H1 (cell line): ENCODE measurements around the gene ARHGAP42. TPM values are rescaled to one million over a fixed set of nuclear protein-coding genes. Genes with fewer than 3 reads are reported as not detected.

ENCODE experiments used
- polyA plus RNA-seq, 7 experiments: library from polyadenylated mRNA; depleted of rRNA in 3 of 7; stranded (reverse) in 5 of 7; unstranded in 2 of 7; fragments of >200 nt in 5 of 7; fragments of 200-250 nt in 2 of 7; gene quantifications; 1 replicate in 5 of 7; 2 replicates in 1 of 7; 4 replicates in 1 of 7; pipeline versions ENCODE4 v1.2.1 to v1.2.3, GENCODE V29; 2011 to 2013; ENCODE audit warnings: missing spikeins in 2 of 7, mixed read lengths in 2 of 7
- total RNA-seq: library from RNA; stranded (reverse); fragmentation: NEBNext Ultra II Directional; extraction: Animal tissue kit (Norgen Biotek cat#: 25700); gene quantifications from 2 replicates; pipeline ENCODE4 v1.2.1, GENCODE V29; 2021
- TF ChIP-seq, protein P1 (sequence below): fragments of 300-600 bp; sonication (generic); IDR thresholded peaks from 2 replicates; pipeline ENCODE4 v1.7.1; 2012; ENCODE audit warnings: low read length, moderate library complexity, mild to moderate bottlenecking, inconsistent platforms; ENCODE audit not compliant: insufficient replicate concordance

ARHGAP42 gene
- total and polyA plus RNA-seq, 2 of the 8 experiments (the other 6 are each of a cell fraction or from before 2014, with no cell fraction given): 22.2 to 33.5 TPM

GRCh38 chr11:100929377-100929776 is 242.3 kb downstream of the ARHGAP42 start (continued):
- TF ChIP-seq, protein P1, sequence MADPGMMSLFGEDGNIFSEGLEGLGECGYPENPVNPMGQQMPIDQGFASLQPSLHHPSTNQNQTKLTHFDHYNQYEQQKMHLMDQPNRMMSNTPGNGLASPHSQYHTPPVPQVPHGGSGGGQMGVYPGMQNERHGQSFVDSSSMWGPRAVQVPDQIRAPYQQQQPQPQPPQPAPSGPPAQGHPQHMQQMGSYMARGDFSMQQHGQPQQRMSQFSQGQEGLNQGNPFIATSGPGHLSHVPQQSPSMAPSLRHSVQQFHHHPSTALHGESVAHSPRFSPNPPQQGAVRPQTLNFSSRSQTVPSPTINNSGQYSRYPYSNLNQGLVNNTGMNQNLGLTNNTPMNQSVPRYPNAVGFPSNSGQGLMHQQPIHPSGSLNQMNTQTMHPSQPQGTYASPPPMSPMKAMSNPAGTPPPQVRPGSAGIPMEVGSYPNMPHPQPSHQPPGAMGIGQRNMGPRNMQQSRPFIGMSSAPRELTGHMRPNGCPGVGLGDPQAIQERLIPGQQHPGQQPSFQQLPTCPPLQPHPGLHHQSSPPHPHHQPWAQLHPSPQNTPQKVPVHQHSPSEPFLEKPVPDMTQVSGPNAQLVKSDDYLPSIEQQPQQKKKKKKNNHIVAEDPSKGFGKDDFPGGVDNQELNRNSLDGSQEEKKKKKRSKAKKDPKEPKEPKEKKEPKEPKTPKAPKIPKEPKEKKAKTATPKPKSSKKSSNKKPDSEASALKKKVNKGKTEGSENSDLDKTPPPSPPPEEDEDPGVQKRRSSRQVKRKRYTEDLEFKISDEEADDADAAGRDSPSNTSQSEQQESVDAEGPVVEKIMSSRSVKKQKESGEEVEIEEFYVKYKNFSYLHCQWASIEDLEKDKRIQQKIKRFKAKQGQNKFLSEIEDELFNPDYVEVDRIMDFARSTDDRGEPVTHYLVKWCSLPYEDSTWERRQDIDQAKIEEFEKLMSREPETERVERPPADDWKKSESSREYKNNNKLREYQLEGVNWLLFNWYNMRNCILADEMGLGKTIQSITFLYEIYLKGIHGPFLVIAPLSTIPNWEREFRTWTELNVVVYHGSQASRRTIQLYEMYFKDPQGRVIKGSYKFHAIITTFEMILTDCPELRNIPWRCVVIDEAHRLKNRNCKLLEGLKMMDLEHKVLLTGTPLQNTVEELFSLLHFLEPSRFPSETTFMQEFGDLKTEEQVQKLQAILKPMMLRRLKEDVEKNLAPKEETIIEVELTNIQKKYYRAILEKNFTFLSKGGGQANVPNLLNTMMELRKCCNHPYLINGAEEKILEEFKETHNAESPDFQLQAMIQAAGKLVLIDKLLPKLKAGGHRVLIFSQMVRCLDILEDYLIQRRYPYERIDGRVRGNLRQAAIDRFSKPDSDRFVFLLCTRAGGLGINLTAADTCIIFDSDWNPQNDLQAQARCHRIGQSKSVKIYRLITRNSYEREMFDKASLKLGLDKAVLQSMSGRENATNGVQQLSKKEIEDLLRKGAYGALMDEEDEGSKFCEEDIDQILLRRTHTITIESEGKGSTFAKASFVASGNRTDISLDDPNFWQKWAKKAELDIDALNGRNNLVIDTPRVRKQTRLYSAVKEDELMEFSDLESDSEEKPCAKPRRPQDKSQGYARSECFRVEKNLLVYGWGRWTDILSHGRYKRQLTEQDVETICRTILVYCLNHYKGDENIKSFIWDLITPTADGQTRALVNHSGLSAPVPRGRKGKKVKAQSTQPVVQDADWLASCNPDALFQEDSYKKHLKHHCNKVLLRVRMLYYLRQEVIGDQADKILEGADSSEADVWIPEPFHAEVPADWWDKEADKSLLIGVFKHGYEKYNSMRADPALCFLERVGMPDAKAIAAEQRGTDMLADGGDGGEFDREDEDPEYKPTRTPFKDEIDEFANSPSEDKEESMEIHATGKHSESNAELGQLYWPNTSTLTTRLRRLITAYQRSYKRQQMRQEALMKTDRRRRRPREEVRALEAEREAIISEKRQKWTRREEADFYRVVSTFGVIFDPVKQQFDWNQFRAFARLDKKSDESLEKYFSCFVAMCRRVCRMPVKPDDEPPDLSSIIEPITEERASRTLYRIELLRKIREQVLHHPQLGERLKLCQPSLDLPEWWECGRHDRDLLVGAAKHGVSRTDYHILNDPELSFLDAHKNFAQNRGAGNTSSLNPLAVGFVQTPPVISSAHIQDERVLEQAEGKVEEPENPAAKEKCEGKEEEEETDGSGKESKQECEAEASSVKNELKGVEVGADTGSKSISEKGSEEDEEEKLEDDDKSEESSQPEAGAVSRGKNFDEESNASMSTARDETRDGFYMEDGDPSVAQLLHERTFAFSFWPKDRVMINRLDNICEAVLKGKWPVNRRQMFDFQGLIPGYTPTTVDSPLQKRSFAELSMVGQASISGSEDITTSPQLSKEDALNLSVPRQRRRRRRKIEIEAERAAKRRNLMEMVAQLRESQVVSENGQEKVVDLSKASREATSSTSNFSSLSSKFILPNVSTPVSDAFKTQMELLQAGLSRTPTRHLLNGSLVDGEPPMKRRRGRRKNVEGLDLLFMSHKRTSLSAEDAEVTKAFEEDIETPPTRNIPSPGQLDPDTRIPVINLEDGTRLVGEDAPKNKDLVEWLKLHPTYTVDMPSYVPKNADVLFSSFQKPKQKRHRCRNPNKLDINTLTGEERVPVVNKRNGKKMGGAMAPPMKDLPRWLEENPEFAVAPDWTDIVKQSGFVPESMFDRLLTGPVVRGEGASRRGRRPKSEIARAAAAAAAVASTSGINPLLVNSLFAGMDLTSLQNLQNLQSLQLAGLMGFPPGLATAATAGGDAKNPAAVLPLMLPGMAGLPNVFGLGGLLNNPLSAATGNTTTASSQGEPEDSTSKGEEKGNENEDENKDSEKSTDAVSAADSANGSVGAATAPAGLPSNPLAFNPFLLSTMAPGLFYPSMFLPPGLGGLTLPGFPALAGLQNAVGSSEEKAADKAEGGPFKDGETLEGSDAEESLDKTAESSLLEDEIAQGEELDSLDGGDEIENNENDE: no peak
